Measurements from ENCODE around the gene BRD1.

GRCh38 chr22:49856766-49857618, 29.3 kb upstream of the BRD1 start:
- TF ChIP-seq EP300 (IDR thresholded peaks at IDR 0.05): no peak
- TF ChIP-seq, protein P1, sequence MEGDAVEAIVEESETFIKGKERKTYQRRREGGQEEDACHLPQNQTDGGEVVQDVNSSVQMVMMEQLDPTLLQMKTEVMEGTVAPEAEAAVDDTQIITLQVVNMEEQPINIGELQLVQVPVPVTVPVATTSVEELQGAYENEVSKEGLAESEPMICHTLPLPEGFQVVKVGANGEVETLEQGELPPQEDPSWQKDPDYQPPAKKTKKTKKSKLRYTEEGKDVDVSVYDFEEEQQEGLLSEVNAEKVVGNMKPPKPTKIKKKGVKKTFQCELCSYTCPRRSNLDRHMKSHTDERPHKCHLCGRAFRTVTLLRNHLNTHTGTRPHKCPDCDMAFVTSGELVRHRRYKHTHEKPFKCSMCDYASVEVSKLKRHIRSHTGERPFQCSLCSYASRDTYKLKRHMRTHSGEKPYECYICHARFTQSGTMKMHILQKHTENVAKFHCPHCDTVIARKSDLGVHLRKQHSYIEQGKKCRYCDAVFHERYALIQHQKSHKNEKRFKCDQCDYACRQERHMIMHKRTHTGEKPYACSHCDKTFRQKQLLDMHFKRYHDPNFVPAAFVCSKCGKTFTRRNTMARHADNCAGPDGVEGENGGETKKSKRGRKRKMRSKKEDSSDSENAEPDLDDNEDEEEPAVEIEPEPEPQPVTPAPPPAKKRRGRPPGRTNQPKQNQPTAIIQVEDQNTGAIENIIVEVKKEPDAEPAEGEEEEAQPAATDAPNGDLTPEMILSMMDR (IDR thresholded peaks at IDR 0.05): no peak
- no peak for TF ChIP-seq POLR2A (IDR thresholded peaks at IDR 0.05)
